ENCODE results near the gene MTA1.

The MTA1 gene

DNA sequence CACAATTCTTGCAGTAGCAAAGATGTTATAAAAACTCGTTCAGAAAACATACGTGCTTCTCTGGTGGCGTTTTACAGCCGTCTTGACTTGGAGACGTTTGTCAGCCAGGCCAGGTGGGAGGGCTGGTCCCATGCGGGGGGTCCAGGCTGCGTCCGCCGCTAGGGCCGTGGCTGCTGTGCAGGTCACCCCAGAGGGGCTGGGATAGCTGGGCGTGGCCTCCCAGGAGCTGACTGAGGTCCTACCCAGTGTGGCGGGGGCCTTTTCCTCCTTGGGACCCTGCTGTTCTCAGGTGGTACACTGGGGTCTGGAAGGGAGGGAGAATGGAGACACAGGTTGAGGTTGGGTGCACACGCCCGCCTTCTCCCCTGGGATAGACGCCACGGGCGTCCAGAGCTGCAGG is 25.2 kb downstream of the MTA1 start:
- peaks cover 0 to 54% (median 37%) of the 10 kb centered on the region in 4 experiments for H3K36me3 ChIP-seq (ENCODE audit: control insufficient read depth in 4 of 4, insufficient read depth in 4 of 4, low read length in 3 of 4)
- no peaks in the 10 kb centered on the region for H3K27me3 ChIP-seq (replicated peaks in 2 of 5; ENCODE audit: control insufficient read depth in 4 of 5, insufficient read depth in 5 of 5, low read length in 4 of 5)

DNA sequence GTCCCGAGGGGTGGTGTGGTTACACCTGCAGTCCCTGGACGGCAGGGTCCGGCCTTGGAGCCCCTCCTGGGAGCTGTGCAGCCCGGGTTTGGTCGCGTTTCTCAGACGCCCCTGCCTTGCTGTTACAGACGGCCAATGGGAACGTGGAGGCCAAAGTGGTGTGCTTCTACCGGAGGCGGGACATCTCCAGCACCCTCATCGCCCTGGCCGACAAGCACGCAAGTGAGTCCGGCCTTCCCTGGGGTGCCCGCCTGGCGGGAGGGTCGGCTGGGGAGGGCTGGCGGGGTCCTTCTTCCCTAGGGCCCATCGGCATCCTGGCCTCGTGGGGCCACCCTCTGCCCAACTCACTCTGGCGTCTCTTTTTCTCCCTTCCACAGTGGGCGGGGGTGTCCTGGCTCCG is 25.7 kb downstream of the MTA1 start:
- ChIA-PET POLR2A (no interaction called here), CTCF (interaction anchor here (0.7 to 2.7 kb wide), 3 partner anchors 9 to 74 kb away, joined by 3 to 11 read pairs (median 4); no protein-coding TSS in a partner anchor)
- no peak for DNase-seq
- Histone ChIP-seq H3K4me1 (ENCODE audit: control extremely low read depth in 1 of 4, control insufficient read depth in 4 of 4, insufficient read depth in 4 of 4, low read length in 3 of 4) (no peaks in the 10 kb centered on the region), H3K36me3 (ENCODE audit: control insufficient read depth in 4 of 4, insufficient read depth in 4 of 4, low read length in 3 of 4) (peaks cover 0 to 54% (median 37%) of the 10 kb centered on the region in 4 experiments), H3K27me3 (replicated peaks in 2 of 5; ENCODE audit: control insufficient read depth in 4 of 5, insufficient read depth in 5 of 5, low read length in 4 of 5) (no peaks in the 10 kb centered on the region), H3K4me3 (ENCODE audit: control insufficient read depth in 1 of 7, extremely low read depth in 1 of 7, insufficient read depth in 4 of 7, low read depth in 2 of 7, low read length in 6 of 7) (no peak overlapping the region), H3K27ac (ENCODE audit: insufficient read depth in 1 of 2, low read depth in 1 of 2, low read length in 2 of 2, poor library complexity in 1 of 2, severe bottlenecking in 2 of 2) (no peak overlapping the region), H3K9me3 (ENCODE audit: control extremely low read depth in 1 of 5, control insufficient read depth in 4 of 5, insufficient read depth in 2 of 5, low read depth in 1 of 5, low read length in 4 of 5) (no peaks in the 10 kb centered on the region)
- WGBS (ENCODE audit: insufficient coverage), result 95% methylated on average over 24 of the region's 24 CpGs

More for the DNA sequence above, 25.2 kb downstream of the MTA1 start:
- no peak for DNase-seq
- WGBS (ENCODE audit: insufficient coverage), result 93% methylated on average over 17 of the region's 17 CpGs
- Histone ChIP-seq H3K27ac (ENCODE audit: insufficient read depth in 1 of 2, low read depth in 1 of 2, low read length in 2 of 2, poor library complexity in 1 of 2, severe bottlenecking in 2 of 2) (no peak overlapping the region), H3K9me3 (ENCODE audit: control extremely low read depth in 1 of 5, control insufficient read depth in 4 of 5, insufficient read depth in 2 of 5, low read depth in 1 of 5, low read length in 4 of 5) (no peaks in the 10 kb centered on the region), H3K4me1 (ENCODE audit: control extremely low read depth in 1 of 4, control insufficient read depth in 4 of 4, insufficient read depth in 4 of 4, low read length in 3 of 4) (no peaks in the 10 kb centered on the region), H3K4me3 (ENCODE audit: control insufficient read depth in 1 of 7, extremely low read depth in 1 of 7, insufficient read depth in 4 of 7, low read depth in 2 of 7, low read length in 6 of 7) (no peak overlapping the region)
- ChIA-PET CTCF (interaction anchor here (0.7 to 2.7 kb wide), 3 partner anchors 9 to 74 kb away, joined by 3 to 11 read pairs (median 4); no protein-coding TSS in a partner anchor), POLR2A (no interaction called here)

GRCh38 chr14:105445901-105446845 is 26.5 kb downstream of the MTA1 start:
- POLR2A ChIA-PET, result no interaction called here
- CTCF ChIA-PET, result interaction anchor here (0.9 to 3.0 kb wide), 6 partner anchors 10 to 82 kb away, joined by 3 to 15 read pairs (median 8); no protein-coding TSS in a partner anchor

DNA sequence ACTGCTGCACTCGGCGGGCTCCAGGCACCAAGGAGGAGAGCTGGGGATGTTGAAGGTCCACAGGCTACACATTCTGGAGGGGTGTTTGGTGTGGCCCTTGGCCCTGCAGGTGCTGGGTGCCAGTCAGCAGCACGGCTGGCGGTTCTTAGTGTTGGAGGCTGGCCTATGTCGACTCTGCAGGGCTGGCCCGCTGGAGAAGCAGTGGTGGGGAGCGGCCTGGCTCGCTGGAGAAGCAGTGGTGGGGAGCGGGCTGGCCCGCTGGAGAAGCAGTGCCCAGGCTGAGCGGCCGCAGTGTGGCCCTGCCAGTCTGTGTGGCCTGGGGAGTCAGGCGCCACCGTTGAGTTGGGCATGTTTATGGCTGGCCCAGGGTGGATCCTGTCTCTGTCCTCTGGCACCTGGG is 27.3 kb downstream of the MTA1 start:
- no peak for DNase-seq
- WGBS (ENCODE audit: insufficient coverage), result 84% methylated on average over 11 of the region's 14 CpGs
- Histone ChIP-seq H3K9me3 (ENCODE audit: control extremely low read depth in 1 of 5, control insufficient read depth in 4 of 5, insufficient read depth in 2 of 5, low read depth in 1 of 5, low read length in 4 of 5) (no peaks in the 10 kb centered on the region), H3K4me1 (ENCODE audit: control extremely low read depth in 1 of 4, control insufficient read depth in 4 of 4, insufficient read depth in 4 of 4, low read length in 3 of 4) (no peaks in the 10 kb centered on the region), H3K27me3 (replicated peaks in 2 of 5; ENCODE audit: control insufficient read depth in 4 of 5, insufficient read depth in 5 of 5, low read length in 4 of 5) (no peaks in the 10 kb centered on the region), H3K4me3 (ENCODE audit: control insufficient read depth in 1 of 7, extremely low read depth in 1 of 7, insufficient read depth in 4 of 7, low read depth in 2 of 7, low read length in 6 of 7) (no peak overlapping the region), H3K36me3 (ENCODE audit: control insufficient read depth in 4 of 4, insufficient read depth in 4 of 4, low read length in 3 of 4) (peaks cover 0 to 64% (median 44%) of the 10 kb centered on the region in 4 experiments), H3K27ac (ENCODE audit: insufficient read depth in 1 of 2, low read depth in 1 of 2, low read length in 2 of 2, poor library complexity in 1 of 2, severe bottlenecking in 2 of 2) (no peak overlapping the region)
- CTCF ChIA-PET, result interaction anchor here (0.9 to 3.0 kb wide), 9 partner anchors 11 to 84 kb away, joined by 3 to 15 read pairs (median 5); partner anchors contain the start of gene CRIP1
- POLR2A ChIA-PET, result no interaction called here

More at GRCh38 chr14:105445901-105446845, 26.5 kb downstream of the MTA1 start:
- no peak for DNase-seq
- H3K9me3 ChIP-seq (ENCODE audit: control extremely low read depth in 1 of 5, control insufficient read depth in 4 of 5, insufficient read depth in 2 of 5, low read depth in 1 of 5, low read length in 4 of 5), result no peaks in the 10 kb centered on the region
- H3K4me1 ChIP-seq (ENCODE audit: control extremely low read depth in 1 of 4, control insufficient read depth in 4 of 4, insufficient read depth in 4 of 4, low read length in 3 of 4), result no peaks in the 10 kb centered on the region
- peaks cover 0 to 58% (median 40%) of the 10 kb centered on the region in 4 experiments for H3K36me3 ChIP-seq (ENCODE audit: control insufficient read depth in 4 of 4, insufficient read depth in 4 of 4, low read length in 3 of 4)
- no peak overlapping the region for H3K4me3 ChIP-seq (ENCODE audit: control insufficient read depth in 1 of 7, extremely low read depth in 1 of 7, insufficient read depth in 4 of 7, low read depth in 2 of 7, low read length in 6 of 7)
- no peaks in the 10 kb centered on the region for H3K27me3 ChIP-seq (replicated peaks in 2 of 5; ENCODE audit: control insufficient read depth in 4 of 5, insufficient read depth in 5 of 5, low read length in 4 of 5)
- H3K27ac ChIP-seq (ENCODE audit: insufficient read depth in 1 of 2, low read depth in 1 of 2, low read length in 2 of 2, poor library complexity in 1 of 2, severe bottlenecking in 2 of 2), result no peak overlapping the region
- WGBS (ENCODE audit: insufficient coverage), result 95% methylated on average over 18 of the region's 26 CpGs

- 97% methylated on average over 26 of the region's 31 CpGs for WGBS (ENCODE audit: insufficient coverage)
- ChIA-PET CTCF (interaction anchor here (0.8 to 3.0 kb wide), 14 partner anchors 9 to 83 kb away, joined by 3 to 15 read pairs (median 4); partner anchors contain the start of gene CRIP1), POLR2A (interaction anchor here (1.3 kb wide), 1 partner anchor 38 kb away, joined by 3 read pairs; the partner anchor contains the start of gene CRIP1)
- no peak overlapping the region for H3K4me3 ChIP-seq (ENCODE audit: control insufficient read depth in 1 of 7, extremely low read depth in 1 of 7, insufficient read depth in 4 of 7, low read depth in 2 of 7, low read length in 6 of 7)
- H3K9me3 ChIP-seq (ENCODE audit: control extremely low read depth in 1 of 5, control insufficient read depth in 4 of 5, insufficient read depth in 2 of 5, low read depth in 1 of 5, low read length in 4 of 5), result no peaks in the 10 kb centered on the region
- DNase-seq, result no peak
- peaks cover 2 to 66% (median 43%) of the 10 kb centered on the region in 4 experiments for H3K36me3 ChIP-seq (ENCODE audit: control insufficient read depth in 4 of 4, insufficient read depth in 4 of 4, low read length in 3 of 4)
- H3K4me1 ChIP-seq (ENCODE audit: control extremely low read depth in 1 of 4, control insufficient read depth in 4 of 4, insufficient read depth in 4 of 4, low read length in 3 of 4), result no peaks in the 10 kb centered on the region
- no peak overlapping the region for H3K27ac ChIP-seq (ENCODE audit: insufficient read depth in 1 of 2, low read depth in 1 of 2, low read length in 2 of 2, poor library complexity in 1 of 2, severe bottlenecking in 2 of 2)
- no peaks in the 10 kb centered on the region for H3K27me3 ChIP-seq (replicated peaks in 2 of 5; ENCODE audit: control insufficient read depth in 4 of 5, insufficient read depth in 5 of 5, low read length in 4 of 5)
Measured at GRCh38 chr14:105447651-105448640, 28.3 kb downstream of the MTA1 start.

DNA sequence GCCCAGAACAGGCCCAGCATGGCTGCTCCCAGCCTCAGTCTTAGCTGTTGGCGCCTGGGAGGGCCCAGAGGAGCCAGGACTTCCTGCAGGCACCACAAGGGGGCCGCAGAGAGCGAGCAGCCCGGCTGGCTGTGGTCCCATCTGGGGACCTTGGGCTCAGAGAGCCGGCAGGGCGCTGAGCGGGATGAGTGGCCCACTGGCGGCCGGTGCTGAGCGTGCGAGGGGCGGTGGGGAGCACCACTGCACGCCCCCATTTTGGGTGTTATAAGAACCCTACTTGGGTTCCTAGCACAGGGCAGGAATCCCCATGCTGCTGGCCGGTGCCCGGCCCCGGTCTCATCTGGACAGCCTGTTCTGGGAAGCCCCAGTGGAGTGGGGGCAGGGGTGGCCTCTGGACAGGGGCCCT is 29.1 kb downstream of the MTA1 start:
- CTCF ChIA-PET, result interaction anchor here (1.0 to 3.0 kb wide), 10 partner anchors 8 to 75 kb away, joined by 3 to 15 read pairs (median 4); partner anchors contain the start of gene CRIP1

More for the DNA sequence above, 29.1 kb downstream of the MTA1 start:
- Histone ChIP-seq H3K9me3 (ENCODE audit: control extremely low read depth in 1 of 5, control insufficient read depth in 4 of 5, insufficient read depth in 2 of 5, low read depth in 1 of 5, low read length in 4 of 5) (no peaks in the 10 kb centered on the region), H3K27ac (ENCODE audit: insufficient read depth in 1 of 2, low read depth in 1 of 2, low read length in 2 of 2, poor library complexity in 1 of 2, severe bottlenecking in 2 of 2) (no peak overlapping the region), H3K36me3 (ENCODE audit: control insufficient read depth in 4 of 4, insufficient read depth in 4 of 4, low read length in 3 of 4) (peaks cover 3 to 68% (median 42%) of the 10 kb centered on the region in 4 experiments), H3K27me3 (replicated peaks in 2 of 5; ENCODE audit: control insufficient read depth in 4 of 5, insufficient read depth in 5 of 5, low read length in 4 of 5) (no peaks in the 10 kb centered on the region), H3K4me1 (ENCODE audit: control extremely low read depth in 1 of 4, control insufficient read depth in 4 of 4, insufficient read depth in 4 of 4, low read length in 3 of 4) (no peaks in the 10 kb centered on the region), H3K4me3 (ENCODE audit: control insufficient read depth in 1 of 7, extremely low read depth in 1 of 7, insufficient read depth in 4 of 7, low read depth in 2 of 7, low read length in 6 of 7) (no peak overlapping the region)
- WGBS (ENCODE audit: insufficient coverage), result 88% methylated on average over 6 of the region's 16 CpGs
- POLR2A ChIA-PET, result interaction anchor here (1.3 kb wide), 1 partner anchor 37 kb away, joined by 3 read pairs; the partner anchor contains the start of gene CRIP1
- DNase-seq, result peak; percentile 52 to 76 (median 71)

Measured in common myeloid progenitor, CD34-positive (primary cell).